ENCODE data around the gene EGF.
"Not testable (repeated sequence)": the region's sequence is repeated elsewhere in the genome, so short reads cannot be mapped to it uniquely, and the experiment has no call there.

EGF gene

GRCh38 chr4:109949099-109949718 is 36.5 kb downstream of the EGF start:
- not testable (repeated sequence) for H3K27me3 ChIP-seq (ENCODE audit: insufficient read depth, low read length); H3K9me3 ChIP-seq (ENCODE audit: low read length); H3K36me3 ChIP-seq (ENCODE audit: insufficient read depth, low read length); H2AFZ ChIP-seq (ENCODE audit: low read depth, low read length); H3K4me1 ChIP-seq (ENCODE audit: insufficient read depth, low read length); H3K4me3 ChIP-seq (ENCODE audit: low read length)

GRCh38 chr4:109952612-109953011 is 39.9 kb downstream of the EGF start:
- Histone ChIP-seq H3K4me3 (ENCODE audit: low read length) (no peak overlapping the region), H2AFZ (ENCODE audit: low read depth, low read length) (no peak overlapping the region), H3K27me3 (ENCODE audit: insufficient read depth, low read length) (no peaks in the 10 kb centered on the region), H3K36me3 (ENCODE audit: insufficient read depth, low read length) (no peaks in the 10 kb centered on the region), H3K9me3 (ENCODE audit: low read length) (no peaks in the 10 kb centered on the region), H3K4me1 (ENCODE audit: insufficient read depth, low read length) (no peaks in the 10 kb centered on the region)

GRCh38 chr4:109953556-109953955 is 40.9 kb downstream of the EGF start:
- no peaks in the 10 kb centered on the region for H3K36me3 ChIP-seq (ENCODE audit: insufficient read depth, low read length)
- no peak overlapping the region for H2AFZ ChIP-seq (ENCODE audit: low read depth, low read length)
- no peaks in the 10 kb centered on the region for H3K27me3 ChIP-seq (ENCODE audit: insufficient read depth, low read length)
- no peaks in the 10 kb centered on the region for H3K9me3 ChIP-seq (ENCODE audit: low read length)
- H3K4me3 ChIP-seq (ENCODE audit: low read length): no peak overlapping the region
- H3K4me1 ChIP-seq (ENCODE audit: insufficient read depth, low read length): no peaks in the 10 kb centered on the region

DNA sequence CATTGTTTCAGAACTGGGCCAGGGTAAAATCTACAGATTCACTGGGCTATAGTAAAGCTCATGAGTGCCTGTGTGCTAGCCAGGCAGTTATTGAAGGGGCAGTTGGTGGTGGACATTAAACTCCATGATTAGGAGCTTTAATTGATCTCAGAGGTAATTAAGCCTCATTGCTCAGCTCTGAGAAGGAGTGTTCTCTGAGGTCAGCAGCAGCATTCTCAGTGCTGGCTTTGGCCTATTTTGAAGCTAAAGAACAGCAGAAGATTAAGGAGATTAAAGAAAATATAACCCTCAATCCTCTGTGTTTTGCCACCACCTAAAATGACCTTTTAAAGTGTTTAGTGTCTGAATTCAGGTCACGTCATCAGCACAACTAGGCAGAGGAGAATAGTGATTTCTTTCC is 42.5 kb downstream of the EGF start:
- H3K27me3 ChIP-seq (ENCODE audit: insufficient read depth, low read length): no peaks in the 10 kb centered on the region
- no peak overlapping the region for H2AFZ ChIP-seq (ENCODE audit: low read depth, low read length)
- no peaks in the 10 kb centered on the region for H3K9me3 ChIP-seq (ENCODE audit: low read length)
- H3K36me3 ChIP-seq (ENCODE audit: insufficient read depth, low read length): no peaks in the 10 kb centered on the region
- no peak overlapping the region for H3K4me3 ChIP-seq (ENCODE audit: low read length)
- no peaks in the 10 kb centered on the region for H3K4me1 ChIP-seq (ENCODE audit: insufficient read depth, low read length)

DNA sequence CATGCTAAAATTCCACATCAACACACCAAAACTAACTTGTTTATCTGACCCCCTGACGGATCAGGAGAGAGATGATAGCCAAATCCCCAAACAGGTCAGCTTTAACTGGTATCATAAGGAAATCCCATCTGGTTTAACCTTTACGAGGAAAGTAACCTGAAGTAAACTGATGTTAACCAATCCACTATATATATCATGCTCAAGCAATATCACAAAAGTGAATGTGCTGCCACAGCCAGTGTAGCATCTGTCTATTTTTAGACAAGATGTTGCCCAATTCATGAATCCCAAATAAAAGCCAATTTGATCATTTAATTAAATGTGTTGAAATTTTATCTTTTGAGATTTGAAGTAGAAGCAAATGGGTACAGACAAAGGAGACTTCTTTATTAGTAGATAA is 44.5 kb downstream of the EGF start:
- no peaks in the 10 kb centered on the region for H3K27me3 ChIP-seq (ENCODE audit: insufficient read depth, low read length)
- H2AFZ ChIP-seq (ENCODE audit: low read depth, low read length): no peak overlapping the region
- H3K4me1 ChIP-seq (ENCODE audit: insufficient read depth, low read length): no peaks in the 10 kb centered on the region
- H3K9me3 ChIP-seq (ENCODE audit: low read length): no peaks in the 10 kb centered on the region
- H3K36me3 ChIP-seq (ENCODE audit: insufficient read depth, low read length): no peaks in the 10 kb centered on the region
- H3K4me3 ChIP-seq (ENCODE audit: low read length): no peak overlapping the region

- no peaks in the 10 kb centered on the region for H3K36me3 ChIP-seq (ENCODE audit: insufficient read depth, low read length)
- H3K4me1 ChIP-seq (ENCODE audit: insufficient read depth, low read length): no peaks in the 10 kb centered on the region
- no peak overlapping the region for H2AFZ ChIP-seq (ENCODE audit: low read depth, low read length)
- no peak overlapping the region for H3K4me3 ChIP-seq (ENCODE audit: low read length)
- H3K9me3 ChIP-seq (ENCODE audit: low read length): no peaks in the 10 kb centered on the region
- no peaks in the 10 kb centered on the region for H3K27me3 ChIP-seq (ENCODE audit: insufficient read depth, low read length)
Observed at GRCh38 chr4:109959195-109959594, 46.5 kb downstream of the EGF start.

DNA sequence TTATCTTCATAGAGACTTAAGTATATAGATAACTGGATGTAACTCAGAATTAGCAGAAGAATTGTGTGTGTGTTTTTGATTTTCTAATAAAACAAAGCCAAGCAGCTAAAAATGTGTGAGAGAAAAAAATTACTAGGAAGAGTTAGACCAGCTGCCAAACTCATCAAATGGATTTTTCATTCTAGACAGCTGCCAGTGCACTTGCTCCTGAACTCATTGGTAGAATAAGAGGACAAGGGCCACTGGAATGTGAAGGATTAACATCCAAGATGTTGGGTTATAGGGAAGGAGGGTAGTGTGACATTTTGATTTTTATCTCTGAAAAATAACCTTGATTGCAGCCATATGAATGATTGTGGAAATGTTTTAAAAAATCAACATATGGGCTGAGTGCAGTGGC is 49.7 kb downstream of the EGF start:
- H3K36me3 ChIP-seq (ENCODE audit: insufficient read depth, low read length): no peaks in the 10 kb centered on the region
- no peaks in the 10 kb centered on the region for H3K4me1 ChIP-seq (ENCODE audit: insufficient read depth, low read length)
- H3K27me3 ChIP-seq (ENCODE audit: insufficient read depth, low read length): no peaks in the 10 kb centered on the region
- no peaks in the 10 kb centered on the region for H3K9me3 ChIP-seq (ENCODE audit: low read length)
- no peak overlapping the region for H2AFZ ChIP-seq (ENCODE audit: low read depth, low read length)
- no peak overlapping the region for H3K4me3 ChIP-seq (ENCODE audit: low read length)

- no peaks in the 10 kb centered on the region for H3K9me3 ChIP-seq (ENCODE audit: low read length)
- H3K27me3 ChIP-seq (ENCODE audit: insufficient read depth, low read length): no peaks in the 10 kb centered on the region
- no peak overlapping the region for H3K4me3 ChIP-seq (ENCODE audit: low read length)
- H2AFZ ChIP-seq (ENCODE audit: low read depth, low read length): no peak overlapping the region
- H3K4me1 ChIP-seq (ENCODE audit: insufficient read depth, low read length): no peaks in the 10 kb centered on the region
- H3K36me3 ChIP-seq (ENCODE audit: insufficient read depth, low read length): no peaks in the 10 kb centered on the region
Observed at GRCh38 chr4:109966891-109967481, 54.3 kb downstream of the EGF start.

GRCh38 chr4:109967798-109968520 is 55.3 kb downstream of the EGF start:
- Histone ChIP-seq H2AFZ (ENCODE audit: low read depth, low read length) (no peak overlapping the region), H3K4me1 (ENCODE audit: insufficient read depth, low read length) (no peaks in the 10 kb centered on the region), H3K9me3 (ENCODE audit: low read length) (no peaks in the 10 kb centered on the region), H3K36me3 (ENCODE audit: insufficient read depth, low read length) (no peaks in the 10 kb centered on the region), H3K27me3 (ENCODE audit: insufficient read depth, low read length) (no peaks in the 10 kb centered on the region), H3K4me3 (ENCODE audit: low read length) (no peak overlapping the region)

GRCh38 chr4:109969087-109969486 is 56.4 kb downstream of the EGF start:
- Histone ChIP-seq H3K9me3 (ENCODE audit: low read length) (no peaks in the 10 kb centered on the region), H3K4me3 (ENCODE audit: low read length) (no peak overlapping the region), H2AFZ (ENCODE audit: low read depth, low read length) (no peak overlapping the region), H3K27me3 (ENCODE audit: insufficient read depth, low read length) (no peaks in the 10 kb centered on the region), H3K4me1 (ENCODE audit: insufficient read depth, low read length) (no peaks in the 10 kb centered on the region), H3K36me3 (ENCODE audit: insufficient read depth, low read length) (no peaks in the 10 kb centered on the region)

DNA sequence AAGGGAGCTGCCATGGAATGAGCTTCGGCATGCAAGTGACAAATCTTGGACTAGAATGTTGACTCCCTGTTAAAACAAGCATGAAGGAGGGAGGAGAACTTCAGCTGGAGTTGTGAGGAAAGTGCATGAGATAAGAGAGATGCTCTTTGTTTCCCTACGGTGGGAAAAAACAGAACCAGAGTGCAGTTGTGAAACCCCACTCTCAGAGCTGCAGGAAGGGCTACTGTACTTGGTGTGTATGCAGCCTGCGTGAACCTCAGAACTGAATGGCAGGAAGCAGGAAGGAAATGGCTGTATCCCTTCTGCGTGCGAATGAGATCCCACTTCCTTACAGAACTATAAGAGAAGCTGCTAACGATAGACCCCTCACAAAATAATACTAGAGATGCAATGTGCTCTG is 57.2 kb downstream of the EGF start:
- no peaks in the 10 kb centered on the region for H3K27me3 ChIP-seq (ENCODE audit: insufficient read depth, low read length)
- no peak overlapping the region for H2AFZ ChIP-seq (ENCODE audit: low read depth, low read length)
- H3K4me3 ChIP-seq (ENCODE audit: low read length): no peak overlapping the region
- H3K36me3 ChIP-seq (ENCODE audit: insufficient read depth, low read length): no peaks in the 10 kb centered on the region
- H3K4me1 ChIP-seq (ENCODE audit: insufficient read depth, low read length): no peaks in the 10 kb centered on the region
- H3K9me3 ChIP-seq (ENCODE audit: low read length): no peaks in the 10 kb centered on the region

GRCh38 chr4:109972786-109973528 is 60.3 kb downstream of the EGF start:
- no peaks in the 10 kb centered on the region for H3K4me1 ChIP-seq (ENCODE audit: insufficient read depth, low read length)
- no peaks in the 10 kb centered on the region for H3K9me3 ChIP-seq (ENCODE audit: low read length)
- no peaks in the 10 kb centered on the region for H3K36me3 ChIP-seq (ENCODE audit: insufficient read depth, low read length)
- H3K4me3 ChIP-seq (ENCODE audit: low read length): no peak overlapping the region
- H2AFZ ChIP-seq (ENCODE audit: low read depth, low read length): no peak overlapping the region
- no peaks in the 10 kb centered on the region for H3K27me3 ChIP-seq (ENCODE audit: insufficient read depth, low read length)

- no peaks in the 10 kb centered on the region for H3K27me3 ChIP-seq (ENCODE audit: insufficient read depth, low read length)
- no peaks in the 10 kb centered on the region for H3K36me3 ChIP-seq (ENCODE audit: insufficient read depth, low read length)
- H3K4me1 ChIP-seq (ENCODE audit: insufficient read depth, low read length): peaks cover 3% of the 10 kb centered on the region
- H3K4me3 ChIP-seq (ENCODE audit: low read length): no peak overlapping the region
- no peaks in the 10 kb centered on the region for H3K9me3 ChIP-seq (ENCODE audit: low read length)
- H2AFZ ChIP-seq (ENCODE audit: low read depth, low read length): no peak overlapping the region
Observed at GRCh38 chr4:109973529-109973905, 60.8 kb downstream of the EGF start.
